HG03095 (cell line): ENCODE data around the gene TFR2.

Experiments
- ATAC-seq: cut with Tn5 transposase; IDR thresholded peaks from one replicate; pipeline ENCODE4 v1.9.1; 2021; ENCODE audit warnings: moderate library complexity; ENCODE audit not compliant: unreplicated experiment

TFR2 gene

GRCh38 chr7:100654908-100655831 is 13.8 kb upstream of the TFR2 start:
- ATAC-seq: no peak

GRCh38 chr7:100649826-100650565 is 8.6 kb upstream of the TFR2 start:
- no peak for ATAC-seq

GRCh38 chr7:100642534-100642907 is 1.2 kb upstream of the TFR2 start:
- ATAC-seq: no peak

- no peak for ATAC-seq
Measured at GRCh38 chr7:100641860-100642533, 645 bp upstream of the TFR2 start.

- no peak for ATAC-seq
Measured at GRCh38 chr7:100640517-100641440, 573 bp downstream of the TFR2 start.

GRCh38 chr7:100639995-100640516 is 1.3 kb downstream of the TFR2 start:
- no peak for ATAC-seq

GRCh38 chr7:100632951-100633717 is 8.2 kb downstream of the TFR2 start:
- ATAC-seq: no peak

GRCh38 chr7:100630066-100630465 is 11.3 kb downstream of the TFR2 start:
- ATAC-seq: no peak

- ATAC-seq: no peak
Measured at GRCh38 chr7:100629117-100629716, 12.1 kb downstream of the TFR2 start.

GRCh38 chr7:100627238-100627549 is 14.2 kb downstream of the TFR2 start:
- ATAC-seq: no peak

- ATAC-seq: peak; percentile 77
Measured at GRCh38 chr7:100626530-100627237, 14.7 kb downstream of the TFR2 start.

GRCh38 chr7:100626055-100626454 is 15.3 kb downstream of the TFR2 start:
- no peak for ATAC-seq

- no peak for ATAC-seq
Measured at GRCh38 chr7:100623951-100624824, 17.2 kb downstream of the TFR2 start.

- ATAC-seq: no peak
Measured at GRCh38 chr7:100621554-100621953, 19.8 kb downstream of the TFR2 start.

GRCh38 chr7:100620804-100621203 is 20.5 kb downstream of the TFR2 start:
- ATAC-seq: no peak

- no peak for ATAC-seq
Measured at GRCh38 chr7:100620239-100620638, 21.1 kb downstream of the TFR2 start.

GRCh38 chr7:100614308-100614861 is 27.0 kb downstream of the TFR2 start:
- no peak for ATAC-seq
